Esophagus squamous epithelium (tissue), 4 donors: ENCODE results near the gene OBSL1.

Experiments
- CTCF ChIP-seq, 6 experiments: fragments of 450-650 bp in 4 of 6; fragments of 200-600 bp in 2 of 6; sonication (generic) in 2 of 6; IDR thresholded peaks; one replicate each; pipeline ENCODE4 v1.5.1; 2016 to 2019; ENCODE audit warnings: antibody characterized with exemption in 6 of 6, mild to moderate bottlenecking in 4 of 6, moderate library complexity in 4 of 6
- POLR2A ChIP-seq, 4 donors: fragments of 450-650 bp; IDR thresholded peaks; one replicate each; pipeline ENCODE4 v1.6.1; 2017; ENCODE audit warnings: antibody characterized with exemption in 4 of 4, mild to moderate bottlenecking in 4 of 4, moderate library complexity in 3 of 4

- TF ChIP-seq CTCF (IDR thresholded peaks at IDR 0.05) (no peak), POLR2A (IDR thresholded peaks at IDR 0.05) (no peak)
Observed at GRCh38 chr2:219538956-219539788, 32.2 kb downstream of the OBSL1 start.
